H1 (cell line): Measurements from ENCODE around the gene TMEM266. TPM values are rescaled to one million over a fixed set of nuclear protein-coding genes. Genes with fewer than 3 reads are reported as not detected.

Experiments
- CTCF ChIA-PET: fragments of 300-600 bp; sonication (Branson Sonifier 250); formaldehyde crosslinking; loops from one replicate; lab custom pipeline; 2021; ENCODE audit not compliant: partially characterized antibody; lab: Charles Lee
- POLR2A ChIA-PET: fragments of 300-600 bp; sonication (Branson Sonifier 250); formaldehyde crosslinking; loops from one replicate; lab custom pipeline; 2021; ENCODE audit warnings: inconsistent platforms; ENCODE audit not compliant: partially characterized antibody; lab: Charles Lee
- DNase-seq, 2 experiments: peaks; one replicate each; pipeline versions ENCODE4 v3.0.0 to v3.0.0-alpha.2; 2010 to 2022; ENCODE audit warnings: low spot score in 2 of 2, low read depth in 1 of 2, mixed read lengths in 1 of 2
- FAIRE-seq: peaks from 2 replicates; lab custom pipeline; 2011; peaks lifted over from hg19 to GRCh38; lab: Jason Lieb, UNC
- H2AFZ ChIP-seq: 2 replicates; pipeline ENCODE4 v1.8.1; 2012; ENCODE audit warnings: low read length, inconsistent platforms
- H2AK5ac ChIP-seq: 2 replicates; pipeline ENCODE4 v1.6.1; 2013; ENCODE audit warnings: low read depth, low read length
- H2BK120ac ChIP-seq: replicated peaks from 2 replicates; pipeline ENCODE3; 2013; ENCODE audit warnings: low read depth, low read length, inconsistent platforms
- H2BK12ac ChIP-seq: 2 replicates; pipeline ENCODE4 v1.6.1; 2013; ENCODE audit warnings: low read depth, low read length
- H2BK15ac ChIP-seq: 2 replicates; pipeline ENCODE4 v1.6.1; 2013; ENCODE audit warnings: low read length
- H2BK20ac ChIP-seq: 2 replicates; pipeline ENCODE4 v1.6.1; 2013; ENCODE audit warnings: low read length
- H2BK5ac ChIP-seq: 2 replicates; pipeline ENCODE4 v1.6.1; 2013; ENCODE audit warnings: low read depth, low read length
- H3K14ac ChIP-seq: 2 replicates; pipeline ENCODE4 v1.6.1; 2013; ENCODE audit warnings: inconsistent platforms; ENCODE audit not compliant: insufficient read length
- H3K18ac ChIP-seq: 2 replicates; pipeline ENCODE4 v1.6.1; 2013; ENCODE audit warnings: low read length; ENCODE audit errors: extremely low read depth
- H3K23ac ChIP-seq: 2 replicates; pipeline ENCODE4 v1.6.1; 2013; ENCODE audit warnings: inconsistent platforms; ENCODE audit not compliant: insufficient read length
- H3K23me2 ChIP-seq: 2 replicates; pipeline ENCODE4 v1.6.1; 2013; ENCODE audit warnings: low read depth, low read length
- H3K27ac ChIP-seq: 2 replicates; pipeline ENCODE4 v1.6.1; 2011; ENCODE audit warnings: low read depth, low read length, inconsistent platforms
- H3K27me3 ChIP-seq, 4 experiments: replicated peaks in 1 of 4; 1 replicate in 1 of 4; 2 replicates in 3 of 4; pipeline versions ENCODE4 v1.6.1 to v1.8.1; 2011 to 2013; ENCODE audit warnings: low read length in 3 of 4, mild to moderate bottlenecking in 3 of 4, inconsistent platforms in 2 of 4, mixed read lengths in 2 of 4, moderate library complexity in 1 of 4; ENCODE audit not compliant: control insufficient read depth in 3 of 4, insufficient read depth in 3 of 4; ENCODE audit errors: extremely low read depth in 1 of 4
- H3K36me3 ChIP-seq, 4 experiments: 2 replicates each; pipeline versions ENCODE4 v1.6.1 to v1.8.1; 2011 to 2013; ENCODE audit warnings: mild to moderate bottlenecking in 4 of 4, low read length in 3 of 4, moderate library complexity in 2 of 4, control low read depth in 1 of 4, inconsistent platforms in 1 of 4; ENCODE audit not compliant: insufficient read depth in 4 of 4, control insufficient read depth in 2 of 4
- H3K4ac ChIP-seq: replicated peaks from 2 replicates; pipeline ENCODE3; 2013; ENCODE audit warnings: low read length, low read depth, mixed read lengths, inconsistent platforms; ENCODE audit not compliant: insufficient read length
- H3K4me1 ChIP-seq, 4 experiments: replicated peaks in 1 of 4; 1 replicate in 1 of 4; 2 replicates in 3 of 4; pipeline versions ENCODE4 v1.6.1 to v1.8.1; 2011 to 2013; ENCODE audit warnings: low read length in 3 of 4, inconsistent platforms in 2 of 4, mixed read lengths in 1 of 4; ENCODE audit not compliant: insufficient read depth in 4 of 4, control insufficient read depth in 3 of 4
- H3K4me2 ChIP-seq, 2 experiments: 2 replicates each; pipeline versions ENCODE4 v1.6.1 to v1.8.1; 2011 to 2013; ENCODE audit warnings: low read depth in 2 of 2, low read length in 2 of 2, control low read depth in 1 of 2, inconsistent platforms in 1 of 2, mild to moderate bottlenecking in 1 of 2; ENCODE audit not compliant: insufficient read depth in 1 of 2
- H3K4me3 ChIP-seq, 4 experiments: fragments of 200-600, 300-600 bp in 1 of 4; sonication (generic), shearing (Covaris generic), sonication (Bioruptor Twin) in 1 of 4; 2 replicates each; pipeline versions ENCODE4 v1.5.1 to v1.8.1; 2011 to 2016; ENCODE audit warnings: low read length in 4 of 4, low read depth in 3 of 4, control low read depth in 2 of 4, inconsistent platforms in 2 of 4, mild to moderate bottlenecking in 2 of 4, mixed read lengths in 1 of 4, moderate library complexity in 1 of 4; ENCODE audit not compliant: insufficient read depth in 2 of 4; ENCODE audit errors: extremely low read depth in 1 of 4
- H3K56ac ChIP-seq: replicated peaks from 2 replicates; pipeline ENCODE3; 2013; ENCODE audit warnings: low read depth, mild to moderate bottlenecking, mixed read lengths, low read length, inconsistent platforms; ENCODE audit not compliant: insufficient read length
- H3K79me1 ChIP-seq: 2 replicates; pipeline ENCODE4 v1.6.1; 2013; ENCODE audit warnings: low read depth, low read length, control low read depth
- H3K79me2 ChIP-seq, 2 experiments: 2 replicates each; pipeline versions ENCODE4 v1.6.1 to v1.8.1; 2012 to 2013; ENCODE audit warnings: low read length in 2 of 2, mild to moderate bottlenecking in 2 of 2, inconsistent platforms in 1 of 2; ENCODE audit not compliant: insufficient read depth in 2 of 2, control insufficient read depth in 1 of 2
- H3K9ac ChIP-seq, 4 experiments: replicated peaks in 1 of 4; 1 replicate in 1 of 4; 2 replicates in 3 of 4; pipeline versions ENCODE4 v1.6.1 to v1.8.1; 2011 to 2013; ENCODE audit warnings: low read depth in 3 of 4, low read length in 3 of 4, control low read depth in 2 of 4, mild to moderate bottlenecking in 2 of 4, moderate library complexity in 2 of 4, inconsistent platforms in 1 of 4; ENCODE audit errors: extremely low read depth in 1 of 4
- H3K9me3 ChIP-seq, 2 experiments: 2 replicates each; pipeline versions ENCODE4 v1.6.1 to v1.8.1; 2012 to 2013; ENCODE audit warnings: mild to moderate bottlenecking in 2 of 2, moderate library complexity in 2 of 2, control low read depth in 1 of 2, inconsistent platforms in 1 of 2, low read depth in 1 of 2, low read length in 1 of 2, mixed read lengths in 1 of 2; ENCODE audit not compliant: insufficient read depth in 2 of 2
- H4K20me1 ChIP-seq, 2 experiments: replicated peaks in 1 of 2; 2 replicates each; pipeline versions ENCODE3 to v1.8.1; 2011 to 2013; ENCODE audit warnings: inconsistent platforms in 2 of 2, low read length in 2 of 2, mild to moderate bottlenecking in 1 of 2; ENCODE audit not compliant: insufficient read depth in 2 of 2, control insufficient read depth in 1 of 2
- H4K5ac ChIP-seq: 2 replicates; pipeline ENCODE4 v1.6.1; 2013; ENCODE audit warnings: low read length, low read depth, mixed read lengths, inconsistent platforms; ENCODE audit not compliant: insufficient read length
- H4K8ac ChIP-seq: 2 replicates; pipeline ENCODE4 v1.8.0; 2013; ENCODE audit warnings: mild to moderate bottlenecking, moderate library complexity, low read length, inconsistent platforms; ENCODE audit not compliant: insufficient read depth; ENCODE audit errors: extremely low read depth
- H4K91ac ChIP-seq: replicated peaks from 2 replicates; pipeline ENCODE3; 2013; ENCODE audit warnings: low read length, mixed read lengths, inconsistent platforms; ENCODE audit not compliant: insufficient read length
- CBX5 ChIP-seq: fragments of 300-800, 300-1000 bp; sonication (generic); IDR thresholded peaks from 2 replicates; pipeline ENCODE4 v1.7.1; 2016; ENCODE audit warnings: antibody characterized with exemption, low read length, low read depth
- FOSL1 ChIP-seq: IDR thresholded peaks from 2 replicates; pipeline ENCODE4 v1.6.1; 2011; ENCODE audit warnings: mild to moderate bottlenecking, low read depth, low read length, moderate library complexity; ENCODE audit not compliant: insufficient read depth
- GABPA ChIP-seq: IDR thresholded peaks from 2 replicates; pipeline ENCODE4 v1.6.1; 2011; ENCODE audit warnings: mild to moderate bottlenecking, low read length, moderate library complexity, borderline replicate concordance; ENCODE audit not compliant: insufficient read depth
- HDAC2 ChIP-seq, 2 experiments: fragments of 300-600 bp in 1 of 2; sonication (generic) in 1 of 2; IDR thresholded peaks; 2 replicates each; pipeline ENCODE4 v1.6.1; 2011 to 2012; ENCODE audit warnings: low read depth in 2 of 2, low read length in 2 of 2, mild to moderate bottlenecking in 2 of 2, moderate library complexity in 2 of 2, borderline replicate concordance in 1 of 2, inconsistent platforms in 1 of 2
- RBBP5 ChIP-seq: IDR thresholded peaks from 2 replicates; pipeline ENCODE4 v1.7.1; 2012; ENCODE audit warnings: low read depth, mild to moderate bottlenecking, inconsistent platforms, low read length, moderate library complexity, borderline replicate concordance
- RFX5 ChIP-seq: IDR thresholded peaks from 2 replicates; pipeline ENCODE4 v1.6.1; 2011; ENCODE audit warnings: low read depth, low read length, improper control_type of control experiment, borderline replicate concordance
- SIX5 ChIP-seq: IDR thresholded peaks from 2 replicates; pipeline ENCODE4 v1.6.1; 2011; ENCODE audit warnings: mild to moderate bottlenecking, low read depth, low read length
- SP1 ChIP-seq: IDR thresholded peaks from 2 replicates; pipeline ENCODE4 v1.6.1; 2011; ENCODE audit warnings: low read depth, low read length
- SUZ12 ChIP-seq: fragments of 200-600 bp; sonication (generic); IDR thresholded peaks from 2 replicates; pipeline ENCODE4 v1.6.1; 2012; ENCODE audit warnings: mild to moderate bottlenecking, inconsistent platforms, low read length, moderate library complexity, mixed read lengths
- ZNF274 ChIP-seq: IDR thresholded peaks from 2 replicates; pipeline ENCODE4 v1.7.0; 2012; ENCODE audit warnings: low read length, borderline replicate concordance; ENCODE audit errors: extremely low read depth
- WGBS, 2 experiments: shearing (Covaris generic) in 1 of 2; methylation state at CpG; one replicate each; pipeline versions ENCODE4 v1.1.6 to v1.1.7; 2013 to 2015; ENCODE audit warnings: low lambda C conversion rate in 2 of 2, mixed read lengths in 2 of 2, inconsistent platforms in 1 of 2, low coverage in 1 of 2, missing lambda C conversion rate in 1 of 2; ENCODE audit not compliant: insufficient replicate concordance in 2 of 2, insufficient coverage in 1 of 2, insufficient read length in 1 of 2; ENCODE audit errors: extremely low coverage in 1 of 2, missing lambda C conversion rate in 1 of 2; 5-methylcytosine and 5-hydroxymethylcytosine counted together
- polyA plus RNA-seq, 7 experiments: library from polyadenylated mRNA; depleted of rRNA in 3 of 7; stranded (reverse) in 5 of 7; unstranded in 2 of 7; fragments of >200 nt in 5 of 7; fragments of 200-250 nt in 2 of 7; gene quantifications; 1 replicate in 5 of 7; 2 replicates in 1 of 7; 4 replicates in 1 of 7; pipeline versions ENCODE4 v1.2.1 to v1.2.3, GENCODE V29; 2011 to 2013; ENCODE audit warnings: missing spikeins in 2 of 7, mixed read lengths in 2 of 7
- total RNA-seq: library from RNA; stranded (reverse); fragmentation: NEBNext Ultra II Directional; extraction: Animal tissue kit (Norgen Biotek cat#: 25700); gene quantifications from 2 replicates; pipeline ENCODE4 v1.2.1, GENCODE V29; 2021
- TF ChIP-seq, protein P1 (sequence below), 3 experiments: IDR thresholded peaks; 1 replicate in 2 of 3; 2 replicates in 1 of 3; pipeline versions ENCODE4 v1.5.1 to v1.6.1; 2011; ENCODE audit warnings: low read length in 3 of 3, mild to moderate bottlenecking in 3 of 3, inconsistent platforms in 2 of 3, low read depth in 1 of 3, moderate library complexity in 1 of 3; ENCODE audit not compliant: insufficient read depth in 1 of 3; ENCODE audit errors: control extremely low read depth in 1 of 3

Gene TMEM266
- total and polyA plus RNA-seq, 2 of the 8 experiments (the other 6 are each of a cell fraction or from before 2014, with no cell fraction given) = 2.6 TPM

DNA sequence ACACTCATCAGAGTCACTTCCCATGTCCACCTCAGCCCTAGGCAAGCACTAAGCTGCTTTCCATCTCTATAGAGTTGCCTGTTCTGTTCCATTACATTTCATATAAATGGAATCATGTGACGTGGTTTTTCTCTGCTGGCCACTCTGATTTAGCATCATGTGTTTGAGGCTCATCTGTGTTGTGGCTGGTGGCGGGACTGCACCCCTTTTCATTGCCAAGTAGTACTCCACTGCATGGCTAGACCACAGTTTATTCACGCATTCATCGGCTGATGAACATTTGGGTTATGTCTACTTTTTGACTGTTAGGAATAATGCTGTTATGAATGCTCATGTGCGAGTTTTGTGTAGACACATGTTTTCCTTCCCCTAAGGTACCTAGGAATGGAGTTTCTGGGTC is 114.9 kb downstream of the TMEM266 start:
- H3K9me3 ChIP-seq = no peaks in the 10 kb centered on the region
- H3K56ac ChIP-seq = no peak overlapping the region
- 83% methylated on average over 5 of the region's 5 CpGs; no CpG with 5 or more reads in 1 of the 2 experiments for WGBS, 2 experiments
- H3K4me3 ChIP-seq = no peak overlapping the region
- H2AFZ ChIP-seq = no peak overlapping the region
- no peak overlapping the region for H2AK5ac ChIP-seq
- H3K4me2 ChIP-seq = no peak overlapping the region
- no peak overlapping the region for H3K23ac ChIP-seq
- POLR2A ChIA-PET = no interaction called here
- no peak overlapping the region for H3K9ac ChIP-seq
- H3K14ac ChIP-seq = no peak overlapping the region
- H3K4ac ChIP-seq = no peak overlapping the region
- H2BK120ac ChIP-seq = no peak overlapping the region
- H2BK20ac ChIP-seq = no peak overlapping the region
- no peak overlapping the region for H4K91ac ChIP-seq
- H3K79me1 ChIP-seq = no peaks in the 10 kb centered on the region
- no peaks in the 10 kb centered on the region for H3K79me2 ChIP-seq
- FAIRE-seq (no peak), DNase-seq (no peak)
- no peak overlapping the region for H2BK15ac ChIP-seq
- H4K8ac ChIP-seq = no peak overlapping the region
- H3K27me3 ChIP-seq = no peaks in the 10 kb centered on the region; a peak in 1 of 7 replicates
- H2BK5ac ChIP-seq = no peak overlapping the region
- no peaks in the 10 kb centered on the region for H3K23me2 ChIP-seq
- no peak overlapping the region for H3K18ac ChIP-seq
- CTCF ChIA-PET = interaction anchor here (1.0 to 4.5 kb wide), 6 partner anchors 11 to 170 kb away, joined by 3 to 23 read pairs (median 4); no protein-coding TSS in a partner anchor
- no peak overlapping the region for H4K5ac ChIP-seq
- no peaks in the 10 kb centered on the region for H3K36me3 ChIP-seq
- H3K4me1 ChIP-seq = 0 out of 7 replicates have a peak, but pooled peaks cover 0 to 3% (median 0%) of the 10 kb centered on the region in 4 experiments
- H2BK12ac ChIP-seq = no peak overlapping the region
- no peaks in the 10 kb centered on the region for H4K20me1 ChIP-seq
- H3K27ac ChIP-seq = no peak overlapping the region
- TF ChIP-seq SUZ12 = no peak
- no peak for TF ChIP-seq HDAC2 (IDR thresholded peaks at IDR 0.05; ENCODE audit: borderline replicate concordance in 1 of 2, low read depth in 2 of 2, low read length in 2 of 2)
- TF ChIP-seq FOSL1 = no peak
- TF ChIP-seq CBX5 = no peak
- no peak for TF ChIP-seq SP1
- TF ChIP-seq ZNF274 = no peak
- TF ChIP-seq SIX5 = no peak
- TF ChIP-seq, protein P1, sequence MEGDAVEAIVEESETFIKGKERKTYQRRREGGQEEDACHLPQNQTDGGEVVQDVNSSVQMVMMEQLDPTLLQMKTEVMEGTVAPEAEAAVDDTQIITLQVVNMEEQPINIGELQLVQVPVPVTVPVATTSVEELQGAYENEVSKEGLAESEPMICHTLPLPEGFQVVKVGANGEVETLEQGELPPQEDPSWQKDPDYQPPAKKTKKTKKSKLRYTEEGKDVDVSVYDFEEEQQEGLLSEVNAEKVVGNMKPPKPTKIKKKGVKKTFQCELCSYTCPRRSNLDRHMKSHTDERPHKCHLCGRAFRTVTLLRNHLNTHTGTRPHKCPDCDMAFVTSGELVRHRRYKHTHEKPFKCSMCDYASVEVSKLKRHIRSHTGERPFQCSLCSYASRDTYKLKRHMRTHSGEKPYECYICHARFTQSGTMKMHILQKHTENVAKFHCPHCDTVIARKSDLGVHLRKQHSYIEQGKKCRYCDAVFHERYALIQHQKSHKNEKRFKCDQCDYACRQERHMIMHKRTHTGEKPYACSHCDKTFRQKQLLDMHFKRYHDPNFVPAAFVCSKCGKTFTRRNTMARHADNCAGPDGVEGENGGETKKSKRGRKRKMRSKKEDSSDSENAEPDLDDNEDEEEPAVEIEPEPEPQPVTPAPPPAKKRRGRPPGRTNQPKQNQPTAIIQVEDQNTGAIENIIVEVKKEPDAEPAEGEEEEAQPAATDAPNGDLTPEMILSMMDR (IDR thresholded peaks at IDR 0.05; ENCODE audit: control extremely low read depth in 1 of 3, insufficient read depth in 1 of 3, low read depth in 1 of 3, low read length in 3 of 3) = no peak
- no peak for TF ChIP-seq RFX5
- TF ChIP-seq RBBP5 = no peak
- no peak for TF ChIP-seq GABPA
